Endothelial cell of umbilical vein (primary cell): ENCODE results near the gene CTXND1. TPM values are rescaled to one million over a fixed set of nuclear protein-coding genes. Genes with fewer than 3 reads are reported as not detected.

Source experiments
- BruUV-seq: library from RNA; stranded (reverse); fragments of 400-500 nt; replicated peaks from 2 replicates; lab custom pipeline; 2021; lab: Mats Ljungman, UMichigan
- CTCF ChIA-PET: fragments of 300-600, 350-600 bp; sonication (Branson Sonifier 250); formaldehyde crosslinking; loops from one replicate; lab custom pipeline; 2021; ENCODE audit warnings: antibody characterized with exemption, inconsistent platforms; lab: Charles Lee
- POLR2A ChIA-PET: fragments of 300-600, 350-600 bp; sonication (Branson Sonifier 250); formaldehyde crosslinking; loops from one replicate; lab custom pipeline; 2021; ENCODE audit warnings: antibody characterized with exemption, inconsistent platforms; lab: Charles Lee
- DNase-seq: peaks from one replicate; pipeline ENCODE4 v3.0.0-alpha.2; 2011; ENCODE audit warnings: low read depth, low spot score
- FAIRE-seq: peaks from 2 replicates; lab custom pipeline; 2011; peaks lifted over from hg19 to GRCh38; lab: Jason Lieb, UNC
- H2AFZ ChIP-seq: 2 replicates; pipeline ENCODE4 v1.6.0; 2012; ENCODE audit warnings: low read depth, low read length, control low read depth, inconsistent platforms
- H3K27ac ChIP-seq: 2 replicates; pipeline ENCODE4 v1.5.1; 2011; ENCODE audit warnings: low read depth, mild to moderate bottlenecking, control low read depth, low read length, moderate library complexity; ENCODE audit not compliant: insufficient read depth
- H3K27me3 ChIP-seq, 2 experiments: 2 replicates each; pipeline versions ENCODE4 v1.6.0 to v1.6.1; 2011; ENCODE audit warnings: low read length in 2 of 2, mixed read lengths in 1 of 2; ENCODE audit not compliant: control insufficient read depth in 2 of 2, insufficient read depth in 2 of 2
- H3K36me3 ChIP-seq, 2 experiments: 2 replicates in 1 of 2; 3 replicates in 1 of 2; pipeline ENCODE4 v1.5.1; 2011; ENCODE audit warnings: low read length in 2 of 2, mild to moderate bottlenecking in 1 of 2, moderate library complexity in 1 of 2; ENCODE audit not compliant: control insufficient read depth in 2 of 2, insufficient read depth in 2 of 2; ENCODE audit errors: extremely low read depth in 1 of 2
- H3K4me1 ChIP-seq: 3 replicates; pipeline ENCODE4 v1.5.1; 2011; ENCODE audit warnings: mild to moderate bottlenecking, low read length; ENCODE audit not compliant: control insufficient read depth, insufficient read depth; ENCODE audit errors: extremely low read depth
- H3K4me2 ChIP-seq: 2 replicates; pipeline ENCODE4 v1.6.1; 2011; ENCODE audit warnings: low read length, control low read depth, mixed read lengths; ENCODE audit not compliant: insufficient read depth
- H3K4me3 ChIP-seq, 3 experiments: fragments of 200-600 bp in 1 of 3; sonication (generic), shearing (Covaris generic) in 1 of 3; replicated peaks in 1 of 3; 2 replicates each; pipeline ENCODE4 v1.5.1; 2011 to 2016; ENCODE audit warnings: control low read depth in 3 of 3, low read length in 3 of 3, mild to moderate bottlenecking in 2 of 3, inconsistent platforms in 1 of 3, low read depth in 1 of 3, moderate library complexity in 1 of 3; ENCODE audit not compliant: insufficient read depth in 1 of 3
- H3K79me2 ChIP-seq: 2 replicates; pipeline ENCODE4 v1.6.0; 2012; ENCODE audit warnings: low read length, inconsistent platforms; ENCODE audit not compliant: control insufficient read depth, insufficient read depth
- H3K9ac ChIP-seq: replicated peaks from 2 replicates; pipeline ENCODE3; 2011; ENCODE audit warnings: low read length, control low read depth; ENCODE audit not compliant: insufficient read depth; ENCODE audit errors: extremely low read depth
- H3K9me1 ChIP-seq: replicated peaks from 3 replicates; pipeline ENCODE4 v1.6.0; 2011; ENCODE audit warnings: mild to moderate bottlenecking, low read length; ENCODE audit not compliant: control insufficient read depth, insufficient read depth; ENCODE audit errors: extremely low read depth
- H3K9me3 ChIP-seq: replicated peaks from 2 replicates; pipeline ENCODE4 v1.5.1; 2012; ENCODE audit warnings: low read length, inconsistent platforms; ENCODE audit not compliant: control insufficient read depth, insufficient read depth
- H4K20me1 ChIP-seq: replicated peaks from 2 replicates; pipeline ENCODE3; 2011; ENCODE audit warnings: mild to moderate bottlenecking, low read length; ENCODE audit not compliant: control insufficient read depth, insufficient read depth; ENCODE audit errors: extremely low read depth
- GATA2 ChIP-seq: IDR thresholded peaks from 2 replicates; pipeline ENCODE4 v1.7.0; 2011; ENCODE audit warnings: low read depth, mild to moderate bottlenecking, moderate library complexity, mixed read lengths, low read length; ENCODE audit not compliant: insufficient read length, insufficient read depth
- JUN ChIP-seq: IDR thresholded peaks from 2 replicates; pipeline ENCODE4 v1.6.1; 2011; ENCODE audit warnings: borderline replicate concordance, low read depth; ENCODE audit not compliant: insufficient read length, insufficient read depth
- MAX ChIP-seq: IDR thresholded peaks from 2 replicates; pipeline ENCODE4 v1.6.1; 2011; ENCODE audit not compliant: insufficient read depth, insufficient read length
- dilution Hi-C: fragments of 300-500 bp; cut with MboI; formaldehyde crosslinking; loops from one replicate; pipeline ENCODE4 v1.15.0; 2019; ENCODE audit warnings: low sequenced_read_pairs; ENCODE audit not compliant: extremely low pct_ligation_motif_present
- intact Hi-C: fragments of 100-400 bp; cut with micrococcal nuclease; formaldehyde crosslinking; loops from one replicate; pipeline ENCODE4 v1.10.0; 2022
- polyA plus RNA-seq, 4 experiments: library from polyadenylated mRNA; depleted of rRNA in 3 of 4; stranded (reverse) in 3 of 4; unstranded in 1 of 4; fragments of >200 nt; gene quantifications; 2 replicates each; pipeline versions ENCODE4 v1.2.1 to v1.2.3, GENCODE V29; 2011 to 2012; ENCODE audit warnings: missing spikeins in 1 of 4
- total RNA-seq: library from RNA; stranded (reverse); gene quantifications from 2 replicates; pipeline ENCODE4 v1.2.3, GENCODE V29; 2021

The CTXND1 gene
- total and polyA plus RNA-seq, 2 donors (not counting 3 experiments of a cell fraction or from before 2014, with no cell fraction given), result not detected

- no peak overlapping the region for H3K27ac ChIP-seq
- H3K9me1 ChIP-seq, result no peaks in the 10 kb centered on the region
- BruUV-seq, result no TSS peak
- H3K36me3 ChIP-seq, result no peaks in the 10 kb centered on the region
- no peak for TF ChIP-seq JUN
- intact Hi-C loops (no loop called here), dilution Hi-C loops (no loop called here)
- H3K9ac ChIP-seq, result no peak overlapping the region
- no peaks in the 10 kb centered on the region for H3K4me1 ChIP-seq
- no peak overlapping the region for H2AFZ ChIP-seq
- no peak overlapping the region for H3K4me2 ChIP-seq
- DNase-seq (no peak), FAIRE-seq (no peak)
- CTCF ChIA-PET, result interaction anchor here (1.5 kb wide), 1 partner anchor 23 kb away, joined by 3 read pairs; no protein-coding TSS in a partner anchor
- no peaks in the 10 kb centered on the region for H3K27me3 ChIP-seq
- H3K9me3 ChIP-seq, result no peaks in the 10 kb centered on the region
- POLR2A ChIA-PET, result no interaction called here
- no peaks in the 10 kb centered on the region for H4K20me1 ChIP-seq
- no peak overlapping the region for H3K4me3 ChIP-seq
- H3K79me2 ChIP-seq, result no peaks in the 10 kb centered on the region
Observed at GRCh38 chr15:80285379-80285778, 33.4 kb upstream of the CTXND1 start.

GRCh38 chr15:80283531-80283930 is 31.5 kb upstream of the CTXND1 start:
- dilution Hi-C loops, result no loop called here
- CTCF ChIA-PET, result no interaction called here
- no peak overlapping the region for H3K9ac ChIP-seq
- no peaks in the 10 kb centered on the region for H3K36me3 ChIP-seq
- no peak overlapping the region for H2AFZ ChIP-seq
- intact Hi-C loops, result no loop called here
- H3K27ac ChIP-seq, result no peak overlapping the region
- H3K9me3 ChIP-seq, result no peaks in the 10 kb centered on the region
- no peak overlapping the region for H3K4me2 ChIP-seq
- no peaks in the 10 kb centered on the region for H4K20me1 ChIP-seq
- H3K4me3 ChIP-seq, result no peak overlapping the region
- H3K27me3 ChIP-seq, result no peaks in the 10 kb centered on the region
- BruUV-seq, result no TSS peak
- TF ChIP-seq GATA2 (no peak), MAX (no peak)
- H3K79me2 ChIP-seq, result no peaks in the 10 kb centered on the region
- DNase-seq (no peak), FAIRE-seq (no peak)
- POLR2A ChIA-PET, result no interaction called here
- no peaks in the 10 kb centered on the region for H3K9me1 ChIP-seq
- no peaks in the 10 kb centered on the region for H3K4me1 ChIP-seq
